NCI-H2171 treated with DMSO at 0.1 percent for 48 hours (cell line): ENCODE results near the gene GOLGA8O.
"Not testable (repeated sequence)": the region's sequence is repeated elsewhere in the genome, so short reads cannot be mapped to it uniquely, and the experiment has no call there.

ENCODE experiments used
- DNase-seq: peaks from one replicate; lab custom pipeline; 2025; lab: John Stamatoyannopoulos, UW

Gene GOLGA8O, protein sequence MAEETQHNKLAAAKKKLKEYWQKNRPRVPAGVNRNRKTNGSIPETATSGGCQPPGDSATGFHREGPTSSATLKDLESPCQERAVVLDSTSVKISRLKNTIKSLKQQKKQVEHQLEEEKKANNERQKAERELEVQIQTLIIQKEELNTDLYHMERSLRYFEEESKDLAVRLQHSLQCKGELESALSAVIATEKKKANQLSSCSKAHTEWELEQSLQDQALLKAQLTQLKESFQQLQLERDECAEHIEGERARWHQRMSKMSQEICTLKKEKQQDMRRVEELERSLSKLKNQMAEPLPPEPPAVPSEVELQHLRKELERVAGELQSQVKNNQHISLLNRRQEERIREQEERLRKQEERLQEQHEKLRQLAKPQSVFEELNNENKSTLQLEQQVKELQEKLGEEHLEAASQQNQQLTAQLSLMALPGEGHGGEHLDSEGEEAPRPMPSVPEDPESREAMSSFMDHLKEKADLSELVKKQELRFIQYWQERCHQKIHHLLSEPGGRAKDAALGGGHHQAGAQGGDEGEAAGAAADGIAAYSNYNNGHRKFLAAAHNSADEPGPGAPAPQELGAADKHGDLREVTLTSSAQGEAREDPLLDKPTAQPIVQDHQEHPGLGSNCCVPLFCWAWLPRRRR

GRCh38 chr15:32455534-32455933, at the start of gene GOLGA8O:
Gene GOLGA8O (minus strand): TSS chr15:32455634. CDS start chr15:32455536, 98 bp downstream.
- DNase-seq, result not testable (repeated sequence)

GRCh38 chr15:32504152-32504811, 48.8 kb upstream of the GOLGA8O start:
- not testable (repeated sequence) for DNase-seq

DNA sequence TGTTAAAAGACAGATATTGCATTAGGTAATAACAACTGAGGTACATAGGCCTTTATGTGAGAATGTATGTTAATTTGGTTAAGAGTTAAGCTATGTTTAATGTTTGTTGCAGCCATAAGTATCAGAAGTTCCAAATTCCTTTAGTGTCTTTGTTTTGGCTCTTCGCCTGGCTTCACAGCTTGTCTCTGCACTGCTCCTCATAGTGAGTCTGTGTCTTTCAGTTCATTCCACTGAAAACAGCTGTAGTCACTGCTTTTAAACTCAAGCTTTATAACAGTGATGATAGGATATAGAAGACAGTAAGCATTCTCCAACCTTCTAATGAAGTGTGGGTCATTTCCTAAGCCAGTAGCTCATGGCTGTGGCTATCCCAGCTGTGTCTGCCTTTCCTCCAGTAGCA, 47.5 kb upstream of the GOLGA8O start:
- not testable (repeated sequence) for DNase-seq

GRCh38 chr15:32492768-32493167, 37.3 kb upstream of the GOLGA8O start:
- DNase-seq, result not testable (repeated sequence)

DNA sequence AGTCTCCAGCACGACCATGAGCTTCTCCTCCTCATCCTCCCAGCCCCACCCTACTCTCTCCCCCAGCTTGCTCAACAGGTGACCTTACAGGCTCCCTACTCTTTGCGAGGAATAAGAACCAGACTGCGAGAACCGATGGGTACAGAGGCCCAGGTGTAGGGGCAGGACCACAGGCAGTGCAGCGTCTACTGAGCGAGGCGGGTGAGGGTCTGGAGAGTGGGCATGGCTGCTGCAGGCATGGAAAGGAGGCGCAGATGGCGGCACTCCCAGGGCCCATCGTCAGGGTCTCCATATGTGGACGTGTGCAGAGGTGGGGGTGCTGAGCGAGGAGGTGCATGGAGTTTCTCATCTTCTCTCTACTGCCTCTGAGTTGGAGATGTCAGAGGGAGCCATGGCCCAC, 31.0 kb upstream of the GOLGA8O start:
- DNase-seq, result not testable (repeated sequence)

DNA sequence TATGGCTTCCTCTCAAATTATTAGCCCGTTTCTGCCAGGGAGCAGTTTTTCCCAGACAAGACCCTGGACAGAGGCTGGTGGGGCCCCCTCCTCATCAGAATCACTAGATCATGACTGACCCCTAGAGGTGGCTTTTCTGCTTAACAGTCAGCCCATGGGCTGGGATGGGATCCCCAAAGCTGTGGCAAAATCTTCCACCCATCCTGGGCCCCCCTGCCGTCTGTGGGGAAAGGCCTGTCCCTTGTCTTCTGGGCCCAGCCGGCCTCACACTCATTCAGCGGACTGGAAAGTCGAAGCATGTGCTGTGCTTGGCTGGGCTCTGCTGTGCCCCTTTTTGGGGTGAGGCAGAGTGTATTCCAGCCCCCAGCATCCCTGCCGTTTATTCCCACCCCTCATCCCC, 27.9 kb upstream of the GOLGA8O start:
- DNase-seq, result not testable (repeated sequence)

GRCh38 chr15:32481683-32482082, 26.2 kb upstream of the GOLGA8O start:
- DNase-seq, result not testable (repeated sequence)

DNA sequence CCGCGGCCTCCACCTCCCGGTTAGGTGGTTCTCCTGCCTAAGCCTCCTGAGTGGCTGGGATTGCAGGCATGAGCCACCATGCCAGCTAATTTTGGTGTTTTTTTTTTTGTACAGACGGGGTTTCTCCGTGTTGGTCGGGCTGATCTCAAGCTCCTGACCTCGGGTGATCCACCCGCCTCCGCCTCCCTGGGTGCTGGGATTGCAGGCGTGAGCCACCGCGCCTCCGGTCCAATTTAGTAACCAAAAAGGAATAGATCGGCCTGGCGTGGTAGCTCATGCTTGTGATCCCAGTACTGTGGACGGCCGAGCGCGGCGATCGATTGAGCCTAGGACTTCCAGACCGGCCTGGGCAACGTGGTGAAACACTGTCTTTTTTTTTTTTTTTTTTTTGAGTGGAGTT, 12.6 kb upstream of the GOLGA8O start:
- not testable (repeated sequence) for DNase-seq

GRCh38 chr15:32440445-32440977, 14.9 kb downstream of the GOLGA8O start:
- DNase-seq, result not testable (repeated sequence)

DNA sequence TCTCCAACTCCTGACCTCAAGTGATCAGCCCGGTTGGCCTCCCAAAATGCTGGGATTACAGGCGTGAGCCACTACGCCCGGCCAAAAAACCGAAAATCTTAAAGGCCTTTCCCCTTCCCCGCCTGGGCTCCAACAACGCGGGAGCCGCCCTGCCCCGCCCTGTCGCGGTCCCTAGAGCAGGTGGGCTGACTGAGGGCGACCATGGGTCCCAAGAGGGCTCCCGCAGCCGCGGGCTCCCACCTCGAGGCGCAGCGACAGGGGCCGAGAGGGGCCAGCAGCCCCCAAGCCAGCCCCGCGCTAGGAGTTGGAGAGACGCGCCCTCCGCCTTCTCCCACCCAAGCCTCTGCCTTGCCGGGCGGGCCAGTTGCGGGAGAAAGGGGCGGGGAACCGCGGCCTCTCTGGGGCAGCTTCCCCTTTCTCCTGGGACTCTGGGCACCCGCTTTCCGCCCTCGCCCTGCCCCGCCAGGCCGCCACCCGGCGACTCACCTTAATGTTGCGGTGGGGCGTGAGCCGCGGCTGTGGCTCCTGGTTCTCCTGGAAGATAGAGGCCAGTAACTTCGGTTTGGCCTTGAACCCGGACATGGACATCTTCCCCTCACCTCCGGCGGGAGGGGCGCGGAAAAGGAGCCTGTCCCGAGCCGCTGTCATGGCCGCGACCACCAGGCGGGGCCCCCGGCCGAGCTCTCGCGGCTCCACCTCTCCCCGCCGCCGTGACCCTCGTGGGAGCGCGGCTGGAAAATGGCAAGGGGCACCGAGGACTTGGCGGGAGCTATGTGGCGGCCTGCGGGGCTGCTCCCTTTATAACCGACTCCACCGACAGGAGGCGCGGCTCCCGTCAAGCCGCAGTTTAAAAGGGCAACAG, 21.1 kb downstream of the GOLGA8O start:
- DNase-seq, result not testable (repeated sequence)

DNA sequence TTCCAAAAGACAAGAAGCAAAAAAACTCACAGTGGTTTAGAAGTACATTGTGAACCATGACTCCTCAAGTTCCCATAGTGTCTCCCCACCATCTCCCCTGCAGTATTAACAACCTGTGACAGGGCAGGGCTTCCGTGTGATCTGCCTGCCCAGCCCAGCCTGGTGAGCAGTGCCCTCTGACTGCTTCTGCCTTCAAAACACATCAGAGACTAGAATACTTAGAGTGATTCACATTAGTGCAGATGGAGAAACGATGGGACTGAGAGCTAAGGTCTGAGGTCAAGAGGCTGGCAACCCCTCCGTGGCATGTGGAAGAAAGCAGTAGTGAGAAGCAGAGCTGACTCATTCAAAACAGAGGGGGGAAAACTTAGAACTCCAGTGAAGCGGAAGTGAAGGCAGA, 27.8 kb downstream of the GOLGA8O start:
- not testable (repeated sequence) for DNase-seq

GRCh38 chr15:32426511-32426910, 28.9 kb downstream of the GOLGA8O start:
- DNase-seq, result not testable (repeated sequence)

DNA sequence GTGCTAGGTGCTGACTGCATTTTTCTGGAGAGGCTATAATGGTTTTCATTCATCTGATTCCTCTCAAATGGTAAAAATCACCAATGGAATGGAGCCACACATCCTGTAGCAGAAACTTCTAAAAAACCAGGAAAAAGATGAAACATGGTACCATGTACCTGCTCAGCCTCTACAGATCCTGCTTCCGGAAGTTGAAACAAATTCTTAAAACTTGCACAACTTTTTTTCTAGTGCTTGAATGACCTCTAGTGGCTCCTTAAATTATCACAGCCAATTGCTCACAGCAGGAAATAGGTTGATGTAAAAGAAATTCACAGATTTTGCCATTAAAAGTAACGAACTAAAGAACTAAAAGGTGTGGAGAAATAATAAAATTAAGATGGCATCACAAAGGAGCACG, 47.5 kb downstream of the GOLGA8O start:
- DNase-seq, result not testable (repeated sequence)

GRCh38 chr15:32403192-32403591, 52.2 kb downstream of the GOLGA8O start, which contains the start of gene GOLGA8K:
Gene GOLGA8K (minus strand): TSS chr15:32403292. CDS start chr15:32403194, 98 bp downstream.
- not testable (repeated sequence) for DNase-seq

DNA sequence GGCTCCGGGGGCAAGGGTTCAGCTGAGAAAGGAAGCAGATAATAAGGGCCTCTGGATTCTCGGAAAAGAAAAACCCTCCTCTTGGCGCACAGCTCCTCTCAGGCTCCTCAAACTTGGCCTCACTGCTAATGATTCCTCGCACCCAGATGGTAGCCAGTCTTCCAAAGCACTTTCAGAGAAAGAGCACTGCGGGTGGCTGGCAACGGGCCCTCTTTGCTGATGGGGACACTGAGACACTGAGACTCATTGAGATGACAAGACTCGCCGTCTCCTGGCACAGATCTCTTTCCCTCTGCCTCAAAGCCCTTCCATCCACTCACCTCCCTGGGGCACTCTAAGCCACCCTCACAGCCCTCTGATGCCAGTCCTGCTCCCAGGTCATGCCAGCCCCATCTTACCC, 58.9 kb downstream of the GOLGA8O start:
- DNase-seq, result not testable (repeated sequence)
